Stimulated activated CD4-positive, alpha-beta T cell treated with anti-CD3 and anti-CD28 coated beads, Interleukin-4, amount 100 ng/mL, for 4 hours (primary cell): ENCODE results near the gene HDAC8.
"Not testable (repeated sequence)": the region's sequence is repeated elsewhere in the genome, so short reads cannot be mapped to it uniquely, and the experiment has no call there.

Experiments used
- DNase-seq, 2 experiments: peaks; one replicate each; pipeline ENCODE4 v3.0.0-alpha.2; 2020

The HDAC8 gene

GRCh38 chrX:72572248-72573157 is at the start of gene HDAC8:
TSS of gene HDAC8 (minus strand) at chrX:72572843. CDS start at chrX:72572761, 82 bp downstream.
- DNase-seq = peak; percentile 30 to 39

DNA sequence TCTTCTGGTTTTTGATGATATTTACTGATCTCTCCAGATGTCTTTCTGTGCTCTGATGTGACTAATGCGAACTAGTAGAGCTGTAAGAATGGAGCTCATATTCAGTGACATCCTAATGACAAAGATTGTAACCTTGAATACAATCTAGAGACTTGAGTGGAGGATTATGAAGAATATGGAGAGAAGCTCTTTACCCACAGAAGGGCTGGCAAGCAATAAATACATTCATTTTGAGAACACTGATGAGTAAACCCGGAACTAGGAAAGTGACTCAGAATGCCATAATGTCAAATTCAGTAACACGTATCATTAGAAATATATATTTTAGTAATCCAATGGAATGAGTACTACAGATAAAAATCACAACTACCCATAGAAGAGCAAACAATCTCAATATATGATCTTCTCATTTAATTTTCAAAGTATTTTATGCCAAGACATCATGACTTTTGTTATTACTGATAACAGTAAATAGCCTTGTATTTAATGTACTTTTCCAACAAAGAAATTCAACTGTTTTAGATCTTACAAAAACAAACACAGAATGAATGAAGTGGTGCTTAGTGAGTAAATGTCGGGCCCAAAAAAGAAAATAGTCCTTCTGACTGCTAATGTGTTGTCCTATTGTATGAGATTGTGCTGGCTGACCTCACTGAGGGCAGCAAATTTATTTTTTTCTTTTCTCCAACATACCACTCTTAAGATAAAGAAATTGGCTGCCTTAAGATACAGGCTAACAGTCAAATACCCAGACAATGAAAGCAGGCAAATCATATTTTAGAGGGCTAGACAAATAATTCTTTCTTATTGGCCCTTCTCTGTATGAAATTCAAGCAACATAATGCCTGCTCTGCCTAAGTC is 49.2 kb upstream of the HDAC8 start:
- no peak for DNase-seq

DNA sequence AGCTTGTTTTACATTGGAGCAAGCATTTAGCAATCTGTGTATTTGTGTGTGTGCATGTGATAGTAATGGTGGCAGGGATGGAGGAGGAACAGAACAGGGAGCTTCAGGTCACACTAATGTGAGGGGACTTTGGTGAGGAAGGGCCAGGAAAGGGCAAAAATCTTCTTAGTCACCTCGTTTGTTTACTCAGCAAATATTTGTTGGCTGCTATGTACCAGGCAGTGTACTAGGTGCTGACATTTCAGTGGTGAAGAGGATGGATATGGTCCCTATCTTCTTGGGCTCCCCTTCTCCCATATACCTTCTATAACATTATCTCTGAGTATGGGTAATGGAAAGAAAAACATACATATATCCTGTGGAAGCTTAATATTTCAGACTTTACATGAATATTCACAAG is 48.5 kb upstream of the HDAC8 start:
- DNase-seq = no peak

DNA sequence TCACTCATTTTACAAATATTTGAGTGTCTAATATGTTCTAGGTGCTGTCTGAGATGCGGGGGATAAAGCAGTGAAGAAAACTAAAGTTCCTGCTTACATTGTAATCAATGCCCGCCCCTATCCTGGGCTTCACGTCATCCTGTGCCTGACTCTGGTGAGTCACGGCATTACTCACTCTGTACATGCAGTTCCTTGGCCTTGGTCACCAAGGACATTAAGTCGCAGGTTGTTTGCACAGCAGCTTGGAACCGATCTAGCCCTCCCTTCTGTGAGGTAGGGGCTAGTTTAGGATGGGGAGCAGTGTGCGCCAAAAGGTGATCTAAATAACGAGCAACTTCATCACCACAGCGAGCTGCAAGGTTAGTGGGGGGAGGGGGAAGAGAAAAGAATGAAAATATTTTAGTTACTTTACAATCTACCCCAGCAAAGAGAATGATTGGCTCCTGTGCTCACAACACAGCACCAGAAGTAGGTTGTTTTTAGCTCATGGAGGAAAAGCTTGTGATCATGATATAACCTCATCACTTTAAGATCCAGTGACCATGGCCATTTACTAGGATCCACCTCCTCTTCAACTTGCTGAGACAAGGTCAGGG is 48.0 kb upstream of the HDAC8 start:
- DNase-seq = peak; percentile 4 to 8

- no peak for DNase-seq
These were observed 36.7 kb upstream of the HDAC8 start for GRCh38 chrX:72609313-72609712.

DNA sequence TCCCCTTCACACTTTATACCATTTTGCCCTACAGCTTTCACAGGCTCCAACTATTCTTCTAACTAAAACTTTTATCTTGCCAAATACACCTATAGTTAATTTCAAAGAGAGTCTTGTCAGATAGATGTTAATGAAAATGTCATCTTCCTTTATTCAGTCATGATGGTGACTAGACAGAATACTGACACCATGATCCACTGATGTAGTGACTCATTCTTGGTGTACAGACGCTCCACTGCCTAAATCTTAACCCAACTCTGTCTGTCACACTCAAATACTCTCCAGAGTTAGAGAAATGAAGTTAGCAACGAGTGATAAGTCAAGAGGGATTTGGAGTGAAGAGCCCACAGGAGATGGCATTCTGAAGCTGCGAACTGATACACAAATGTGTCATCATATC is 32.1 kb upstream of the HDAC8 start:
- DNase-seq = no peak

DNA sequence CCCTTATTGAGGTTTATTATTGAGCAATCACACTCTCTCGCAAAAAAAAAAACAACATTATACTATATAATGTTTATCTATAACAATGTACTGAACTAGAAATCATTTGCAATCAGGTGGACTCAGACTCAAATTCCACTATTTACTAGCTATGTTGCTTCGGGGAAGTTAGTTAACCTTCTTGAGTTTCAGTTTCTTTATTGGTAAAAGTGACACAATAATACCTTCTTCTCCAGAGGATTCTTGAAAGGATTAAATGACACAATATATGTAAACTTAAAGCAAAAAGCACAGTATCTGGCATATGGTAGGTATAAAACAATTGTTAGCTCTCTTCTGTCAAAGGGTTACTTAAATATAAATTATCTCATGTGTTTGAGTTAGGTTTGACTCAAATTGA is 31.5 kb upstream of the HDAC8 start:
- no peak for DNase-seq

DNA sequence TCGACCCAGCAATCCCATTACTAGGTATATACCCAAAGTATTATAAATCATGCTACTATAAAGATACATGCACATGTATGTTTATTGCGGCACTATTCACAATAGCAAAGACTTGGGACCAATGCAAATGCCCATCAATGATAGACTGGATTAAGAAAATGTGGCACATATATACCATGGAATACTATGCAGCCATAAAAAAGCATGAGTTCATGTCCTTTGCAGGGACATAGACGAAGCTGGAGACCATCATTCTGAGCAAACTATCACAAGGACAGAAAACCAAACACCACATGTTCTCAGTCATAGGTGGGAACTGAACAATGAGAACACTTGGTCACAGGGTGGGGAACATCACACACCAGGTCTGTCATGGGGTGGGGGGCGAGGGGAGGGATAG is 18.4 kb upstream of the HDAC8 start:
- DNase-seq = not testable (repeated sequence)

- no peak for DNase-seq
These were observed 11.5 kb upstream of the HDAC8 start for GRCh38 chrX:72584163-72584562.

DNA sequence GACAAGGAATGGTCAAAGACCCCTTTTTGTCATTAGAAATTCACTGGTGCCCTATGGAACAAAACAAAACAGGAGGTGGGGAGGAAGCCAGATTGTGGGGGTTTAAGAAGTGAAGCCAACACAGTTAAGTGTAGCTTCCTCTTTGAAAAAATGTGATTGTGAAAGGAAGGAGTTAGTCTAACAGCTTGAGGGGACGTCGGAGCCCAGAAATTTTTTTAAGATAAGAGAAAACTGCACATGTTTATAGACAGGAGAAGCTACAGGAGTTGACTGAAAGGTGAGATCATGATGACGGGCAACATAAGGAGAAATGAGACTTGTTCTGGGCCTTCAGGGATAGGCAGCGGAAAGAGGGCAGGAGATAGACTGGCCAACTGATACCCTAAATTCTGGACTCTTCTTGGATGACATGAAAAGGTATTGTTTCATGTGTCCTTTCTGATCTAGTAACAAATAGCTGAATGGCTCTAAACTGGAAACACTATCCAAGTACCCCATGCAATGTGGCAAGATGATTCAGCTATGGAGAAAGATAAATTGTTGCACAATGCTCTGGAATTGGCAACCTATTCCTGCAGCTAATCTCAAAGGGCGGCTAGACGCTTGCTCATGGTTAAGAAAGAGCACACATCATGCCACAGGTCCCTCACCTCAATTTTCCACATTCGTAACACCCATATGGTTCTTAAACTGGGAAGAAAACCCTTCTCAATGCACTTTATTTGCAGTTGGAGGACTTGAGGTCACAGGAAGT is 3.7 kb upstream of the HDAC8 start:
- DNase-seq = no peak

- DNase-seq = no peak
These were observed 492 bp upstream of the HDAC8 start for GRCh38 chrX:72573158-72573511.

DNA sequence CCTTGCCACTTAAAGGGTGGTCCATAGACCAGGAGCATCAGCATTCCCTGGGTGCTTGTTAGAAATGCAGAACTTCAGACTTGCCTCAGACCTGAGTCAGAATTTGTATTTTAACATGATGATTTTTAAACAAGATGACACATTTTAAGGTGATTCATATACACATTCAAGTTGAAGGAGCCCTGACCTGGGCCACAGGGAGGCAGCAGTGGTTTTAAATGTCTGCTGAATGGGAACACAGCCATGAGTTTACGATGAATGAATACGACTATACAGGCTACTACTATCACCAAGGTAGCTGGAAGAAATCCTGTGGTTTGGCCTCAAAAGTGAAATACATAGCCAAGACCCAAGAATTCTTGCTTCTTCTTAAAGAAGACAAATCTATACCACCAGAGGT is 2.9 kb downstream of the HDAC8 start:
- no peak for DNase-seq

GRCh38 chrX:72568406-72569092 is 4.1 kb downstream of the HDAC8 start:
- DNase-seq = no peak

- no peak for DNase-seq
These were observed 6.2 kb downstream of the HDAC8 start for GRCh38 chrX:72566448-72566847.

- DNase-seq = not testable (repeated sequence)
These were observed 13.0 kb downstream of the HDAC8 start for GRCh38 chrX:72559655-72560054.

DNA sequence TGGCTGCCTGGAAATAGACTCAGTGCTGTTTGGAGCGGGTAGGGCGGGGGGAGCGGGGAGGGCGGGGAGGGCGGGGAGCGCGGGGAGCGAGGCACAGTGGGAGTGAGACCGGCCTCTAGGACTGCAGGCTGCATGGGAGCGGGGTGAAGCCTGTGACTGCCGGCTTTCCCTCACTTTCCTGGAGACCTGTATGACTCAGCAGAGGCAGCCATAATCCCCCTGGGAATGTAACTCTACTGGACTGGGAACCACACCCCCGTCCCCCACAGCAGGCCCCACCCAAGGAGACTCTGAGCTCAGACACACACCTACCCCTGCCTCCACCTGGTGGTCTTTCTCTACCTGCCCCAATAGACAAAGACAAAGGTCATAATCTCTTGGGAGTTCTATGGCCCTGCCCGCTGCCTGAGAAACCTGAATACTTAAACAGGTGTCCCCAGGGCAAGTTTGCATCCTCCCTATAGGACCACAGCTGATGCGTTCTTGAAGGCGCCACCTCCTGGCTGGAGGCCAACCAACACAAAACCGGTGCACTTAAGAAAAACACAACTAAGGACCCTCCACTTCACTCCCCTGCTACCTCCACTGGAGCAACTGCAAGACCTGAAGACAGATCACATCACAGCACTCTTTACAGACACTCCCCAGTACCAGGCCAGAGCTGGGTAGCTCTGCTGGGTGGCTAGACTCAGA is 18.0 kb downstream of the HDAC8 start:
- no peak for DNase-seq

- not testable (repeated sequence) for DNase-seq
These were observed 20.2 kb downstream of the HDAC8 start for GRCh38 chrX:72552443-72552842.

GRCh38 chrX:72545990-72546389 is 26.7 kb downstream of the HDAC8 start:
- no peak for DNase-seq

DNA sequence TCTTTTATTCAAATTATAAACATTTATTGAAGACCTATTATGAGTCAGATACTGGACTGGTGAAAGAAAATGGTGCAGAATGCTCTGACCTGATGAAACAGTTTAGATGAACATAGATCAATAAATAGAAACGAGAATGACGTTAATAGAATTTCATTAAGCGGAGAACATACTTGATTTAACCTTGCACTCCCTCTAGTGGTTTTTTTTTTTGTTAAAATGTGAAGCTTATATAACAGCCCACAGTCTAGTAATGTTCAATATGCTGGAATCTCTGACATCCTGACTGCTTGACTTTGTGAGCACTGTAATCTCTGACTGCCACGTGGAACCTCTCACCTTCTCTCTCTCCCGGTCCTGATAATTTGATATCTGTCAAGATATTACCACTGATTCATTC is 32.3 kb downstream of the HDAC8 start:
- no peak for DNase-seq

DNA sequence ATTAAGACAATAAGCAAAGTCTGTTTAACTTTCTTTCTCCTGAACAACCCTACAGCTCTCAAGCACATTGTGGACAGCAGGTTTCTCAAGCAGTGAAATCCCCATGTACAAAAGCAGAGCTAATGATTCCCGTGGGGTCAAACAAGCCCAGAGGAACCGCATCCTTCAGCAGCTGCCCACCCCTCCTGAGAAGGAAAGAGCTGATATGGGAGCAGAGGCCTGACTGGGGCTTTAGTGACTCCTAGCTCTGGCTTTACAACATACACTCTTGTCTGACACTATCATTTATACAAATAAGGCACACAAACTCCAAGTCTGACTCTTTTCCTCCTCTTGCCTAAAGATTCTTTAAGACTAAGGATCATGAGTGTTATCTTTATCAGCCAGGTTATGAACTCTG is 32.8 kb downstream of the HDAC8 start:
- DNase-seq = no peak

- no peak for DNase-seq
These were observed 36.1 kb downstream of the HDAC8 start for GRCh38 chrX:72536542-72536941.

GRCh38 chrX:72532366-72532765 is 40.3 kb downstream of the HDAC8 start:
- no peak for DNase-seq
